Fibroblast of skin of left quadriceps (primary cell): Measurements from ENCODE around the gene PDZD8.

Source experiments
- DNase-seq, 2 experiments: peaks; one replicate each; pipeline ENCODE4 v3.0.0-alpha.2; 2013; ENCODE audit warnings: low read depth in 2 of 2

The PDZD8 gene

GRCh38 chr10:117375360-117376178, at the start of gene PDZD8:
Gene PDZD8 (minus strand): TSS chr10:117375440. CDS start chr10:117375227, 213 bp downstream.
- peak; percentile 84 for DNase-seq

GRCh38 chr10:117424171-117424570, 48.9 kb upstream of the PDZD8 start:
- no peak for DNase-seq

GRCh38 chr10:117421985-117422384, 46.7 kb upstream of the PDZD8 start:
- DNase-seq: no peak

GRCh38 chr10:117420768-117421167, 45.5 kb upstream of the PDZD8 start:
- DNase-seq: no peak

- no peak for DNase-seq
These were observed 44.7 kb upstream of the PDZD8 start for GRCh38 chr10:117419921-117420320.

GRCh38 chr10:117419159-117419558, 43.9 kb upstream of the PDZD8 start:
- DNase-seq: no peak

GRCh38 chr10:117418121-117418520, 42.9 kb upstream of the PDZD8 start:
- DNase-seq: no peak

GRCh38 chr10:117417196-117417595, 42.0 kb upstream of the PDZD8 start:
- no peak for DNase-seq

- DNase-seq: no peak
These were observed 38.8 kb upstream of the PDZD8 start for GRCh38 chr10:117413928-117414618.

GRCh38 chr10:117412469-117413010, 37.3 kb upstream of the PDZD8 start:
- no peak for DNase-seq

- DNase-seq: no peak
These were observed 36.5 kb upstream of the PDZD8 start for GRCh38 chr10:117411479-117412399.

- DNase-seq: no peak
These were observed 35.3 kb upstream of the PDZD8 start for GRCh38 chr10:117410557-117410956.

- DNase-seq: no peak
These were observed 34.5 kb upstream of the PDZD8 start for GRCh38 chr10:117409549-117410305.

GRCh38 chr10:117408436-117409384, 33.5 kb upstream of the PDZD8 start:
- no peak for DNase-seq

- DNase-seq: no peak
These were observed 30.5 kb upstream of the PDZD8 start for GRCh38 chr10:117405730-117406129.

GRCh38 chr10:117400329-117400728, 25.1 kb upstream of the PDZD8 start:
- DNase-seq: no peak

GRCh38 chr10:117399341-117400196, 24.3 kb upstream of the PDZD8 start:
- no peak for DNase-seq

GRCh38 chr10:117398029-117398428, 22.8 kb upstream of the PDZD8 start:
- DNase-seq: no peak
